Naive thymus-derived CD8-positive, alpha-beta T cell (primary cell): ENCODE data around the gene PAN3. TPM values are rescaled to one million over a fixed set of nuclear protein-coding genes. Genes with fewer than 3 reads are reported as not detected.

Source experiments
- ATAC-seq, 2 donors: fragments of 150-1000 bp; cut with Tn5 transposase in 1 of 2; sonication (Bioruptor Pico), chemical (Tn5 transposase) in 1 of 2; 1 replicate in 1 of 2; 2 replicates in 1 of 2; pipeline ENCODE4 v1.10.0; 2021; ENCODE audit warnings: mild to moderate bottlenecking in 2 of 2, moderate library complexity in 2 of 2
- POLR2A ChIA-PET: fragments of 350-600 bp; sonication (Branson Sonifier 250); formaldehyde crosslinking; loops from one replicate; lab custom pipeline; 2021; ENCODE audit warnings: antibody characterized with exemption; lab: Charles Lee
- DNase-seq, 10 donors: peaks; one replicate each; pipeline versions ENCODE4 v3.0.0 to v3.0.0-alpha.2; 2020 to 2022
- H3K27ac Mint-ChIP-seq, 10 donors: one replicate each; pipeline ENCODE4 v1.8.0; 2020 to 2022; ENCODE audit warnings: mild to moderate bottlenecking in 10 of 10, mixed read lengths in 10 of 10, moderate library complexity in 4 of 10, inconsistent platforms in 1 of 10
- H3K27me3 Mint-ChIP-seq, 5 donors: one replicate each; pipeline ENCODE4 v1.8.0; 2021 to 2022; ENCODE audit warnings: mixed read lengths in 5 of 5
- H3K36me3 Mint-ChIP-seq, 3 donors: one replicate each; pipeline ENCODE4 v1.8.0; 2020 to 2022; ENCODE audit warnings: mixed read lengths in 3 of 3, mild to moderate bottlenecking in 2 of 3, inconsistent platforms in 1 of 3
- H3K4me1 Mint-ChIP-seq, 4 donors: one replicate each; pipeline ENCODE4 v1.8.0; 2021 to 2022; ENCODE audit warnings: mixed read lengths in 4 of 4
- H3K4me3 Mint-ChIP-seq, 10 donors: one replicate each; pipeline ENCODE4 v1.8.0; 2020 to 2022; ENCODE audit warnings: mild to moderate bottlenecking in 10 of 10, mixed read lengths in 10 of 10, moderate library complexity in 6 of 10, inconsistent platforms in 1 of 10
- H3K9me3 Mint-ChIP-seq, 9 donors: one replicate each; pipeline ENCODE4 v1.8.0; 2020 to 2022; ENCODE audit warnings: mixed read lengths in 9 of 9, mild to moderate bottlenecking in 3 of 9, inconsistent platforms in 1 of 9, moderate library complexity in 1 of 9
- polyA plus RNA-seq, 3 donors: library from polyadenylated mRNA; unstranded; fragments of 300-500 nt; fragmentation: Illumina TruSeq; gene quantifications; one replicate each; pipeline ENCODE4 v1.2.3, GENCODE V29; 2021
- total RNA-seq, 8 experiments: library from RNA in 2 of 8; stranded (reverse) in 2 of 8; gene quantifications; one replicate each; pipeline ENCODE4 v1.2.3 and lab custom pipeline; 2021 to 2026

The PAN3 gene
- total and polyA plus RNA-seq, 5 experiments from 2014 or later, result 2.8 to 76.1 (median 4.8) TPM

DNA sequence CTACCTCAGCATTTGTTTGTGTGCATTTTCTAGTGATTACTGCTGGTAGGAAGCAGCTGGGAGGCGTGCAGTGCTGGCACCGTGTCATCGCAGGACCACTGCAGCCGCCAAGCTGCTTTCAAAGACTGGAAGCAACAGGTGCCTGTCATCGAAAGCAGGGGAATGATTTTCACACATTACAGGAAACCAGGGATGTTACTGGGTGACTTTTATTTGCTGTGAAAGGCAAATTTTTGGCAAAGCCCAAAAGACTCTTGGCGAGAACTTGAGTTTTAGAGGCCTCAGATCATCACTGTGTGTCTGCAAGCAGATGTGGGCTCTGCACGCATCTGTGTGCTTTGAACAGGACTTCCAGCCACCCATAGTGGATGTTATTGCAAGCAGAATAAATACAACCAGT is 180.2 kb downstream of the PAN3 start:
- Mint-ChIP-seq H3K4me3 (no peak overlapping the region), H3K27ac (no peak overlapping the region), H3K36me3 (no peaks in the 10 kb centered on the region), H3K9me3 (no peaks in the 10 kb centered on the region), H3K4me1 (no peaks in the 10 kb centered on the region), H3K27me3 (no peaks in the 10 kb centered on the region)
- ATAC-seq (no peak), DNase-seq (no peak)
- POLR2A ChIA-PET, result no interaction called here

DNA sequence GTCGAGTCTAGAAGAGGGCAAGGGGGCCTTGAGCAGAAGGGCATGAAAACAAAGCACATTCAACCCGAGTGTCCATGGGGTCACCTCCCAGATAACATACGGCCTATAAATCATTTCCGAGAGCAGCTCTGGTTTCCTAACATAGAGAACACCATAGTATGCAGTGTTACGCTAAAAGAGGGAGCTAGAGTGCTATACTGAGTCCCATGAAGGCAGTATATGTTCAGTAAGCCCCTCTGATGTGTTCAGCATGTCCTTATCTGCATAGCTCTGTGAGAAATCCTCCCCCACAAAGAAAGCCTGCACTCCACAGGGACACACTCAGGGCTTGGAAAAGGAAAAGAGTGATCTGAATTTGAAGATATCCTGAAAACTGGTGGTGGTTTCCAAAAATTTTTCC is 181.2 kb downstream of the PAN3 start:
- peaks cover 0 to 3% (median 0%) of the 10 kb centered on the region in 4 donors for H3K4me1 Mint-ChIP-seq
- DNase-seq (no peak), ATAC-seq (no peak)
- H3K36me3 Mint-ChIP-seq, result no peaks in the 10 kb centered on the region
- POLR2A ChIA-PET, result no interaction called here
- H3K4me3 Mint-ChIP-seq, result no peak overlapping the region
- H3K27ac Mint-ChIP-seq, result peak overlapping the region in 1 of 10 donors; percentile 23
- H3K9me3 Mint-ChIP-seq, result no peaks in the 10 kb centered on the region
- no peaks in the 10 kb centered on the region for H3K27me3 Mint-ChIP-seq

DNA sequence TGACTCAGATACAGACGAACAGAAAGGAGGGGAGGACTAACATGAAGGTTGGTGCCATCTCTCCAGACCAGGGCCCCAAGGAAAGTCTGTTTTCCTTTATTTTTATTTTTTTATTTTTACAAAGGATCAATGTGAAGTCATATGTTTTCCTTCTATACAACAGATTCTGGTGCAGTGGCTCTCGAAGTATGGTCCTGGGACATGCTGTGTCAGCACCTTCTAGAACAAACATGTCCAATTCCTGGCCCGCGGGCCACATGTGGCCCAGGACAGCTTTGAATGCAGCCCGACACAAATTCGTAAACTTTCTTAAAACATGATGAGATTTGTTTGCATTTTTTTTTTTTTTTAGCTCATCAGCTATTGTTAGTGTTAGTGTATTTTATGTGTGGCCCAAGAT is 181.9 kb downstream of the PAN3 start:
- H3K4me3 Mint-ChIP-seq, result no peak overlapping the region

DNA sequence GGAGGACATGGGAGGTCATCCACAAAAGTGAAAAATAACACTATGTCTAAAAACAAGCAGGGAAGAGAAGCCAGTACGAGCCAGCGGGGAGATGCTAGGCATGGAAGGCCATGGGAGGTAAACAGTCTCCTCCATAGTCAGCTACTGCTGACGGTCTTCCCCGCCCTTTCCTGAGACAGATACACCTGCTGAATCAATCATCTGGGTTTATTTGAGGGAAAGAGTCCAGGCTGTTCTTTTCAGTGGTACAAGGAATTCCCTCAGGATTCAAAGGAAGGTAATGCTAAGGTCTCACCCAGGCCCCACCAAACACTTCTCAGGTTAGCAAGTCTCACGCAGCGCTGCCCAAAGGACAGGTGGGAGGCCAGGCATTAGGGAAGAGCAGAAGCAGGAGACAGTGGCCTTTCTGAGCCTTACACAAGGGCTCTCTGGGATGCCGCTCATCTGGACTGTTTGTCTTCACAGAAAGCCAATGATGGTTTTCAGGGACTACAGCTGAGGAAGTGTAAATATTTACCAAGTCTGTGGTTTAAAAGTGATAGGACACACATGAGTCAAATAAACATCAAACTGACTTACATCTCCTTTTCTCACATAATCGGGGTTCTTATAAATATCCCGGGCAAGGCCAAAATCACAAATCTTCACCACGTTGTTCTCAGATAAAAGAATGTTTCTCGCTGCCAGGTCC is 182.7 kb downstream of the PAN3 start:
- POLR2A ChIA-PET, result no interaction called here
- no peak for ATAC-seq

More for the DNA sequence above, 181.9 kb downstream of the PAN3 start:
- no peak for DNase-seq
- Mint-ChIP-seq H3K4me1 (peaks cover 0 to 3% (median 0%) of the 10 kb centered on the region in 4 donors), H3K27ac (no peak overlapping the region), H3K9me3 (no peaks in the 10 kb centered on the region), H3K27me3 (no peaks in the 10 kb centered on the region), H3K36me3 (no peaks in the 10 kb centered on the region)
- no peak for ATAC-seq
- POLR2A ChIA-PET, result no interaction called here

DNA sequence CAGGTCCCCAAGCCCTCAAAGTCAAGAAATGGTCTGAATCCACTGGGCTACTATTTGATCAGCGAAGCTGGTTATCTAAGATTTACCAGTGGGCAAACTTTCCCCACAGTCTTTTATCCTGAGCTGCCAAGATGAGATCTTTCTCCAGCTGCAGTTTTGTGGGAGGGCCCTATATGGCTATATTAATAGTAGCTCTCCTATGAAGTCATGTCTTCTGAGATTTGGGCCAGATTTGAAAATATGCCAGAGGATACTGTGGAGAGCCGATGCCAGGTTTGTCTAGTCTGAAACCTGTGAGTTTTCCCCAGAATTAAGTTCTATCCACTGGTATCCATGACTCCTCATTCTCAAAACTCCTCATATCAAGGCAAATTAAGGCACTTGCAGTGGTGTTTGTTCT is 183.4 kb downstream of the PAN3 start:
- DNase-seq (no peak), ATAC-seq (no peak)
- peaks cover 0 to 3% (median 0%) of the 10 kb centered on the region in 4 donors for H3K4me1 Mint-ChIP-seq
- no peak overlapping the region for H3K4me3 Mint-ChIP-seq
- no peaks in the 10 kb centered on the region for H3K9me3 Mint-ChIP-seq
- no peaks in the 10 kb centered on the region for H3K36me3 Mint-ChIP-seq
- POLR2A ChIA-PET, result no interaction called here
- H3K27ac Mint-ChIP-seq, result no peak overlapping the region
- H3K27me3 Mint-ChIP-seq, result no peaks in the 10 kb centered on the region

More for the DNA sequence above, 182.7 kb downstream of the PAN3 start:
- Mint-ChIP-seq H3K27me3 (no peaks in the 10 kb centered on the region), H3K36me3 (no peaks in the 10 kb centered on the region), H3K27ac (no peak overlapping the region), H3K9me3 (no peaks in the 10 kb centered on the region), H3K4me3 (no peak overlapping the region), H3K4me1 (peaks cover 0 to 3% (median 0%) of the 10 kb centered on the region in 4 donors)
- no peak for DNase-seq

DNA sequence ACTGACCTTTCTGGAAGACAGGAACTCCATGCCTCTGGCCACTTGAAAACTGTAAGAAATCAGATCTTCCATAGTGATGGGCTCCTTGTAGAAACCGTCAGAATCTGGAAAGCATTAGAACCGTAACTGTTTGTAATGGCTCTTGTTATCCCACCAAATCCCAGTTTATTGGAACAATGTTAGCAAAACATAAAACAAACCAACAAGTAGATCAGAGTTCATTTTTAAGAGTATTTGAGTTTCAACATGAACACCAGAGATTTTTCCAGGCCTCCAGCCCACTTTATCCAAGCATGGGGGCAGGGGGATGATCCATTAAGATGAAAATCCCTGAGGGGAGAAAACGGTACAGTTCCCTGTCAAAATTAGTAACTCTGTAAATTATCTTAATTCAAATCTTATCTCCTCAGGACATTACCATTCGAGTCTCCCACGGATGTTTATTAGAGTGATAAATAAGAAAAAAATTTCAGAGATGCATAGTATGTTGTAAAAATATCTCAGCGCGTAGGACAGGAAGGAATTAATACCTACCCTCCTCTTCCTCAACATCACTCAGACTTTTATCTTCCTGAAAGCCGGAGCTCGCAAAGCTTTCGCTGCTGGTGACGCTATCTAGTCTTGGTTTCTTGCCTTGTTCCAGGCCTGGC is 184.0 kb downstream of the PAN3 start:
- no peaks in the 10 kb centered on the region for H3K36me3 Mint-ChIP-seq
- H3K4me3 Mint-ChIP-seq, result no peak overlapping the region
- POLR2A ChIA-PET, result no interaction called here

DNA sequence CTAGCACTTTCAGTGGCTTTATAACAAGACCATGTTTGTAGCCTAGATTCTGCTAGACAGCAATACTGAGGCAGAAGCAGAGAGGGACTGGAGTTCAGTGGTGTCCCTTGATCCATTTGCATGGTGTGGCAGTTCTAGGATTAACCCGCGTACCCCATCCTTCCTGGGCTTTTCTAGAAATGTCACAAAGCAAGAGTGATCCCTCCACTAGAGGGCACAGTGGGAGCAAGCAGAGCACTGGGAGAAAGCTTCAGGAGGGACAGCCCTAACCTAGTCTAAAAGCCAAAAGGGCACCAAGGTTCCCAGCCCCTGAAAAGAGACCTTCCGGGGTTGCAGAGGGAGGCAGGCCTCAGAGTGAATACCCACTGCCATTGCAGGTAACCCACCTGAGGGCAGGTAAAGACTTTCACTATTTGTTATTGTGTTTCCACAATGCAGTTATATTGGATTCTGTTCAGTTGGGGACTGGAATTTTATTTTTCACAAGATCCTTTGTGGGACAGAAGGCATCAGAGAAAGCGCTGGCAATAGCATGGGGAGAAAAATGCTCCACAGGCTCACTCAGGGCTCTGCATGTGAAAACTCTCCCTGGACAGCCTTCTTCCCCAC is 185.9 kb downstream of the PAN3 start:
- H3K4me3 Mint-ChIP-seq, result no peak overlapping the region
- peak in 1 of 2 donors; percentile 57 for ATAC-seq
- POLR2A ChIA-PET, result no interaction called here
- peak; percentile 11 to 72 (median 46) for DNase-seq
- no peaks in the 10 kb centered on the region for H3K9me3 Mint-ChIP-seq
- H3K4me1 Mint-ChIP-seq, result peaks cover 0 to 3% (median 0%) of the 10 kb centered on the region in 4 donors
- peak overlapping the region in 1 of 10 donors; percentile 77 for H3K27ac Mint-ChIP-seq
- H3K27me3 Mint-ChIP-seq, result no peaks in the 10 kb centered on the region
- H3K36me3 Mint-ChIP-seq, result no peaks in the 10 kb centered on the region

More for the DNA sequence above, 184.0 kb downstream of the PAN3 start:
- Mint-ChIP-seq H3K27me3 (no peaks in the 10 kb centered on the region), H3K4me1 (peaks cover 0 to 3% (median 0%) of the 10 kb centered on the region in 4 donors), H3K27ac (no peak overlapping the region), H3K9me3 (no peaks in the 10 kb centered on the region)
- ATAC-seq (no peak), DNase-seq (no peak)

DNA sequence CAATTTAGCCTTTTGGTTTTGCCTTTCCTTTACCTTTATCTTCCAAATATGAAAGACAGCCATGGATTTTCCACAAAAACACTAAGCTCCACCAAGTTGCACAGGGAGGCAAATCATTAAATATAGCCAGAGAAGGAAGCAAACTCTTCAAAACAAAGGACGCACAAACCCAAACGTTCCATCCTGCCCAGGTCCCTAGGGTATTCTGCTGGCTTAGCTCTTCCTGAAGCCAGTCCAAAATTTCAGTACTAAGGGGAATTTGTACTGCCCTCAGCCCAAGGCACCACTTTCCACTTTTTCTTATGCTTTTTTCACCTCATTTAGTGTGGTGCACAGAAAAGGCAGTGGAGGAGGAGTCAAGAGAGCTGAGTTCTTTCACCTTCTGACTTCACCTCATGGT is 186.7 kb downstream of the PAN3 start:
- H3K27me3 Mint-ChIP-seq, result no peaks in the 10 kb centered on the region
- no peak overlapping the region for H3K4me3 Mint-ChIP-seq
- no peaks in the 10 kb centered on the region for H3K36me3 Mint-ChIP-seq
- H3K27ac Mint-ChIP-seq, result no peak overlapping the region
- no peak for DNase-seq
- POLR2A ChIA-PET, result no interaction called here
- H3K4me1 Mint-ChIP-seq, result peaks cover 0 to 3% (median 0%) of the 10 kb centered on the region in 4 donors
- ATAC-seq, result no peak
- no peaks in the 10 kb centered on the region for H3K9me3 Mint-ChIP-seq

DNA sequence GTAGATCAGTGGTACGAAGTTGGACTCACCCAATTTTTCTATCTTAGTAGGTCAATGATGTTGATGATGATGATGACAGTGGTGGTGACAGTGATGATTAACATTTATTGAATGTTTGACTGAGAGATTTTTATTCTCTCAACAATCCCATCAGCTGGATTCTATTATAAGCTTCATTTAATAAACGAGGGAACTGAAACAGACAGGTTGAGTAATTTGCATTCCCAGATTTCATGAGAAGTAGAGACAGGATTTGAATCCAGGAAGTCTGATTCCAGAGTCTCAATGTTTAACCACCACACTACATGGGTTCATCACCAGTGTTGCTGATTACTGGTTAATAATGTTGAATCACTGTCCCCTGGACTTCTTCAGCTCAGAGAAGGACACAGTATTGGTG is 187.7 kb downstream of the PAN3 start:
- Mint-ChIP-seq H3K27ac (no peak overlapping the region), H3K9me3 (no peaks in the 10 kb centered on the region), H3K36me3 (no peaks in the 10 kb centered on the region), H3K4me3 (no peak overlapping the region), H3K27me3 (no peaks in the 10 kb centered on the region), H3K4me1 (peaks cover 0 to 3% (median 0%) of the 10 kb centered on the region in 4 donors)
- POLR2A ChIA-PET, result no interaction called here
- ATAC-seq, result no peak
- no peak for DNase-seq

DNA sequence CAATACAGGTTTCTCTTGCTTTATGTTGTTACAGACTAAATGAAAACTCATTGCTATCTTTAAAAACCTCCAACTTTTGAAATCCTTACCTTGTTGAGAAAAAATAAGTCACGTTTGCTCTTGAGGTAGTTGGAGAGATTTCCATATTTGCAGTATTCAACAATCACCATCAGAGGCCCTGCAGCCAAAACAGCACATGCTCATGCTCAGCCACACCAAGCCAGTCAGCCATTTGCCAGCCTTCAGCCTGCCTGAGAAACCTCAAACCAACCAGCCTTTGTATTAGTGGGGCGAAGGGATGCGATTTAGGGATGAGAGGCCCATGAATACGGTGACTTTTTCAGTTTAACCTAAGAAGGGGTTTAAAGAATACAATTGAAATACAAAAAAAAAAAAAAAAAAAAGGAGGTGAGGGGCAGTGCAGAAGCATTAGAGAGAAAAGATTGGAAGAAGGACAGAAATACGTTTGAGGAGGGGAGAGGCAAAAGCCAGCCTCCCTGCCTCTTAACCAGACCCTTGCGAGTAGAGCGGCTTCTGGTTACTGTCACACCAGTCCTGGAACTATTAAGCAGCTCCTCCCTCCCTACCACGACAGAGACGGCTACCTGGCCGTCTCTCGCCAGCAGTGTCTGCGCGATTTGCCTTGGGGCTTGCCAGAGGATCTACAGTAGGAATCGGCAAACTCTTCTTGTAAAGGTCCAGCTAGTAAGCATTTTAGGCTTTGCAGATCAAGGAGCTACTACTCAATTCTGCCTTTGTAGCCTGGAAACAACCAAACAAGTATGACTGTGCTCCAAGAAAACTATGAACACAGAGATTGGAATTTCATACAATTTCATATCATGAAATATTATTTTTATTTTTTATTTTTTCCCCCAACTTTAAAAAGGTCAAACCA is 189.3 kb downstream of the PAN3 start:
- POLR2A ChIA-PET, result no interaction called here
- H3K4me3 Mint-ChIP-seq, result no peak overlapping the region
- no peak for ATAC-seq

DNA sequence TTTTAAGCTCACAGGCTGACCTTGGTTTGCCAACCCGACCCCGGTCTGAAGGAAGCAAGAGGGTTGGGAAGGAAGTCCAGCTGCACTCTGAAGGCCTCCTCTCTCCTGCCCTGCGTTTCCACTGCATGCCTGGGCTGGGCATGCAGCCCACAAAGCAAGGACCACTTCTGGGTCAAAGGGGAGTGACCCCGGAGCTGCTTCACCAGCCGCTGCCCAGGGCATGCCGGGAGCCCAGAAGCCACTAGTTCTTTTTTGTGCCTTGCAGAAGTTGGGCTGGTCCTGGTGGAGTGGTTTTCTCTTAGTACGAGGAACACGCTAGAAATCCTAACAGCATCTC is 189.9 kb downstream of the PAN3 start:
- ATAC-seq (no peak), DNase-seq (no peak)
- Mint-ChIP-seq H3K27ac (no peak overlapping the region), H3K4me1 (peaks cover 0 to 3% (median 0%) of the 10 kb centered on the region in 4 donors), H3K36me3 (no peaks in the 10 kb centered on the region), H3K27me3 (no peaks in the 10 kb centered on the region), H3K9me3 (no peaks in the 10 kb centered on the region), H3K4me3 (no peak overlapping the region)
- POLR2A ChIA-PET, result no interaction called here

More for the DNA sequence above, 189.3 kb downstream of the PAN3 start:
- Mint-ChIP-seq H3K27me3 (no peaks in the 10 kb centered on the region), H3K9me3 (no peaks in the 10 kb centered on the region), H3K27ac (no peak overlapping the region), H3K36me3 (no peaks in the 10 kb centered on the region), H3K4me1 (peaks cover 0 to 3% (median 0%) of the 10 kb centered on the region in 4 donors)
- DNase-seq, result no peak

DNA sequence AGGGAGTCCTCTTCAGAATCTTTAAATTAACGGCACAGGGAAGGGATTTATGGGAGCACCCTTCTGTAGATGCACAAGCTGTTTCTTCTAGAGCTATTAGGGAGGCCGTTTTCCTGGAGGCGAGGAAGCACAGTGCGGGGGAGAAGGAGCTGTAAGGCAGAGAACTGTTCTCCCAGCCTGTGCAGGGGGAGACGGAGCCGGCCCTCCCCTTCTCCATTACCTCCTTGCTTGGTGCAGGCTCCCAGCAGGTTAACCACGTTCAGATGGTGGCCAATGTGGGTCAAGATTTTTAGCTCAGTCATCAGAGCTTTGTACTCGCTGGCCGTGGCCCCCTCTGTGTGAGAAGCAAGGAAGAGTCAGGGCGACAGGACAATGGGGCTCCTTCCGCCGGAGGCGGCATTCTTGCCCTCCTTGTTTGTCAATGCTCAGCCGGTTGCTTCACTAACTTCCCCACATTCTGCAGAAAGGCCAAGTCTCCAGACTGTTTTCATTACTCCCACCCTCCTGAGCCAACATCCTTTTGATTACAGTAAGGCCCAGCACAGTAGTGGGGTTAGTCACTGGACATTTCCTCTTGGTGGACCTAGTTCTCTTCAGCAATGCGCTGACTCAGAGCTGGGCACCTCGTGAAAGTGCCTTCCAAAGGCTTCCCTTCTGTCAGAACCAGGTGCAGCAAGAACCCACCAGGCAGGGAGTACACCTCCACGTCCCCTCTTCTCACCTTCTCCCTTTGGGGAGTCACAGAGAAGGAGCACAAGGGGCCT is 191.2 kb downstream of the PAN3 start:
- no peak overlapping the region for H3K4me3 Mint-ChIP-seq
- no peaks in the 10 kb centered on the region for H3K27me3 Mint-ChIP-seq
- POLR2A ChIA-PET, result no interaction called here
- no peaks in the 10 kb centered on the region for H3K9me3 Mint-ChIP-seq
- H3K36me3 Mint-ChIP-seq, result no peaks in the 10 kb centered on the region
- ATAC-seq (no peak), DNase-seq (no peak)
- H3K4me1 Mint-ChIP-seq, result no peaks in the 10 kb centered on the region
- H3K27ac Mint-ChIP-seq, result no peak overlapping the region
